22Rv1 (cell line): ENCODE results near the gene GSK3B.

Experiments used
- CTCF ChIP-seq: fragments of 450-650 bp; IDR thresholded peaks from 2 replicates; pipeline ENCODE4 v1.5.1; 2017; ENCODE audit warnings: mild to moderate bottlenecking
- ZFX ChIP-seq: fragments of 450-650 bp; IDR thresholded peaks from 2 replicates; pipeline ENCODE4 v1.6.1; 2017; ENCODE audit warnings: antibody characterized with exemption, borderline replicate concordance

GRCh38 chr3:119792270-119792669 is 302.0 kb downstream of the GSK3B start:
- TF ChIP-seq CTCF (no peak), ZFX (no peak)
